ENCODE results near the gene ZMYM4.
"Not testable (repeated sequence)": the region's sequence is repeated elsewhere in the genome, so short reads cannot be mapped to it uniquely, and the experiment has no call there.

ZMYM4 gene

DNA sequence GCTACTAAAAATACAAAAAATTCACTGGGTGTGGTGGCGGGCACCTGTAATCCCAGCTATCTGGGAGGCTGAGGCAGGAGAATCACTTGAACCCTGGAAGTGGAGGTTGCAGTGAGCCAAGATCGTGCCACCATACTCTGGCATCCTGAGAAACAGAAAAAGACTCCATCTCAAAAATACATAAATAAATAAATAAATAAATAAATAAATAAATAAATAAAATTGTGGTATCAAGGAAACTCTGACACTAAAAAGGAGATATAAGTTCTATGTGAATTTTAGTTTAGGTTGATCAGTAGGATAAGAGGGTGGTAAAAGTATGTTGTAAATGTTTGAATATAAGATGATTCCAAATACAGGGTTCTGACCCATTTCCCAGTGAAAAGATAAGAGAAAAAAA, 63.1 kb downstream of the ZMYM4 start:
- not testable (repeated sequence) for DNase-seq

DNA sequence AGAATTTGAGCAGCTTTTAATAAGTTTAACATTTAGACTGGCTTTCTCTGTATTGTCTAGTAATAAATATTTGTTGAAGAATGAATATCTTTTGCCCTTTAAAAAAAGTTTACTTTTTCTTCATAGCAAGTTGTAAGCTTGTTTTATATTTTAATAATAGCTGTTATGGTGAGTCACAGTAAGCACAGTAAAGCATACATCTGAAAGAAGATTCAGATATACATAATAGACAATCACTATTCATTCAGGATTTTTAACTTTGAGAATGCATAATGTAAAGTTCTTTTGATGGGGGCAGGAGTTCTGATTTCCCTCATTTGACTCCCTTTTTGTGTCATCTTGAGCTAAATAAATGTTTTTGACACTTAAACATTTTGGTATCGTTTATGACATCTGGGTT, 66.0 kb downstream of the ZMYM4 start:
- no peak for DNase-seq

DNA sequence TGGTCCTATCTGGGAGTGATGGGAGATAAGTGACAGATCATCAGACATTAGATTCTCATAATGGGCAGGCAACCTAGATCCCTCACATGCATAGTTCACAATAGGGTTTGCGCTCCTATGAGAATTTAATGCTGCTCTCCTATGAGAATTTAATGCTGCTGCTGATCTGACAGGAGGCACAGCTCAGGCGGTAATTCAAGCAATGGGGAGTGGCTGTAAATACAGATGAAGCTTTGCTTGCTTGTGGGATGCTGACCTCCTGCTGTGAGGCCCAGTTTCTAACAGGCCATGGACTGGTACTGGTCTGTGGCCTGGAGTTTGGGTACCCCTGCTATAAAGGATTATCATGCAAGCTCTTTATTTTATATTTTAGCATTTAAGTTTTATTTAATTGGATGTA, 72.0 kb downstream of the ZMYM4 start:
- DNase-seq = no peak

DNA sequence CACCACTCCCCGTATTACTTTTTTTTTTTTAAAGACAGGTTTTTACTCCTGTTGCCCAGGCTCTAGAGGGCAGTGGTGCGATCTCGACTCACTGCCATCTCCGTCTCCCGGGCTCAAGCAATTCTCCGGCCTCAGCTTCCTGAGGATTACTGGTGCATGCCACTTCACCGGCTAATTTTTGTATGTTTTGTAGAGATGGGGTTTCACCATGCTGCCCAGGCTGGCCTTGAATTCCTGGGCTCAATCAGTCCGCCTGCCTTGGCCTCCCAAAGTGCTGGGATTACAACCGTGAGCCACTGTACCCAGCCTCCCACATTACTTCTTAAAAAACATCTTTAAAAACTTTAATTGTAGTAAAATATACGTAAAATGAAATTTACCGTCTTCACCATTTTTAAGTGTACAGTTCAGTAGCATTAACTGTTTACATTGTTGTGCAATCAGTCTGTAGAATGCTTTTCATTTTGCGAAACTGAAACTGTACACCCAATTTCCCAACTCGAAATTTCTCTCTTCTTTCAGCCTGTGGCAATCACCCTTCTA, 77.0 kb downstream of the ZMYM4 start:
- no peak for DNase-seq

DNA sequence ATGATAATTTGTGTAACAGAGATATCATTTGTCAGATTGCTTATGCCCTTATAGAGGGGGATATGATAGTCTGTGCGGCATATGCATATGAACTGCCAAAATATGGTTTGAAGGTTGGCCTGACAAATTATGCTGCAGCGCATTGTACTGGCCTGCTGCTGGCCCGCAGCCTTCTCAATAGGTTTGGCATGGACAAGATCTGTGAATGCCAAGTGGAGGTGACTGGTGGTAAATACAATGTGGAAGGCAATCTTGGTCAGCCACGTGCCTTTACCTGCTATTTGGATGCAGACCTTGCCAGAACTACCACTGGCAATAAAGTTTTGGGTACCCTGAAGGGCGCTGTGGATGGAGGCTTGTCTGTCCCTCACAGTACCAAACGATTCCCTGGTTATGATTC, 82.4 kb downstream of the ZMYM4 start:
- DNase-seq = no peak

DNA sequence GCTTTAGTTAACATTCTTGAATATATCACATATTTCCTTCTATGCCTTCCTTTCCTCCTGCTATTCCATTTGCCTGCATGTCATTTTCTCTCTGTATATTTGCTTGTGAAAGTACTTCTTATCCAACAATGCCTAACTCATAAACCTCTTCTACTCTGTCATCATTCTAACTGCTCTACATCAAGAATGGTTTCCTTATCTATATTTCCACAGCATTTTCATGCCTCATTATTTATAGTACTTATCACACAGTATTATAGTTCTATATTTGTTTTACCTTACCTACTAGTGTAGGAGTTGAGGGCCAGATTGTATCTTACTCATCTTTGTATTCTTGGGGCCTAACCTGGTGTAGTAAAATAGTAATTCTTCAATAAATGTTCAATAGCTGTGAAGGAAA, 91.5 kb downstream of the ZMYM4 start:
- no peak for DNase-seq

DNA sequence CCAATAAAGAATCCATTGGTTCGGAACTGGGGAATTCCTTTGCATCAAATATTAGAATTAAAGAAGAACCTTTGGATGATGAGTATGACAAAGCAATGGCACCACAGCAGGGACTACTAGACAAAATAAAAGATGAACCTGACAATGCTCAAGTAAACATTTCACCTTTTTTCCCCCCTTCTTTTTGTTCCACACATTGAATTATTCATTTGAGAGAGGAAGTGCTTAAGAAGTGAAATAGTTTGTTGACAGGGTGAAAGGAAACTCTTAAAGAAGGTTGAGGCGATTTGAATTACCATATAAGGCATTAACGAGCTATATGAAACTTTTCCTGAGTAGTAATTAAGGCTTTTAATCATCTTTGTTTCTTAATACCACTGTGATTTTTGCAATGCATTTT, 93.1 kb downstream of the ZMYM4 start:
- no peak for DNase-seq

DNA sequence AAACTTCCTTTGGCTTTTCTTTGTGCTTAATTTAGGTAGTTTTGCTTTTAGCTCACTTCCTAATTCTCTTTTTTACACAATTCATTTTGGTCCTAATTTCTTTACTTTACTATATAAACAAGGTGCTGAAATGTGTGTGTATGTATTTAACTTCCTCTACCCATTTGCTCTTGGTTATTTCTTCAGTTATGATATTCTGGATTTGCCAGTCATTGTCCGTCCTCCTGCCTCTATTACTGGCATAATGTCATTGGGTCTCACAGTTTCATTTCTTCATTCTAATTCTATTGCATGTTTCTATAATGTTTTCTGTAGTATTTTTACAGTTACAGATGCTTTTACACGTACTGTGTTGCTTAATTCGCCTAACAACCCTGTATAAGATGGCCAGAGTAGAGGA, 96.2 kb downstream of the ZMYM4 start:
- DNase-seq = no peak

DNA sequence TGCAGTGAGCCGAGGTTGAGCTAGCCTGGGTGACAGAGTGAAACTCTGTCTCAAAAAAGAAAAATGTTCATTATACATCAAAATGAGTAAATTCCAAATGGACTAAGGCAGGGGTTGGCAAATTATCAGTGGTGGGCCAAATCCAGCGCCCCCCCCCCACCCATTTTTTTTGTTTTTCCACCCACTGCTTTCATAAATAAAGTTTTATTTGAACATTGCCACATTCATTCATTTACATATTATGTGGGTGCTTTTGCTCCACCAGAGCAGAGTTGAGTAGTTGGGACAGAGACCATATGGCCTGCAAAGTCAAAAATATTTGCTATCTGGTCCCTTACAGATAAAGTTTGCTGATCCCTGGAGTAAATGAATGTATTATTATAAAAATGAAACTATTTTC, 99.4 kb downstream of the ZMYM4 start:
- no peak for DNase-seq

DNA sequence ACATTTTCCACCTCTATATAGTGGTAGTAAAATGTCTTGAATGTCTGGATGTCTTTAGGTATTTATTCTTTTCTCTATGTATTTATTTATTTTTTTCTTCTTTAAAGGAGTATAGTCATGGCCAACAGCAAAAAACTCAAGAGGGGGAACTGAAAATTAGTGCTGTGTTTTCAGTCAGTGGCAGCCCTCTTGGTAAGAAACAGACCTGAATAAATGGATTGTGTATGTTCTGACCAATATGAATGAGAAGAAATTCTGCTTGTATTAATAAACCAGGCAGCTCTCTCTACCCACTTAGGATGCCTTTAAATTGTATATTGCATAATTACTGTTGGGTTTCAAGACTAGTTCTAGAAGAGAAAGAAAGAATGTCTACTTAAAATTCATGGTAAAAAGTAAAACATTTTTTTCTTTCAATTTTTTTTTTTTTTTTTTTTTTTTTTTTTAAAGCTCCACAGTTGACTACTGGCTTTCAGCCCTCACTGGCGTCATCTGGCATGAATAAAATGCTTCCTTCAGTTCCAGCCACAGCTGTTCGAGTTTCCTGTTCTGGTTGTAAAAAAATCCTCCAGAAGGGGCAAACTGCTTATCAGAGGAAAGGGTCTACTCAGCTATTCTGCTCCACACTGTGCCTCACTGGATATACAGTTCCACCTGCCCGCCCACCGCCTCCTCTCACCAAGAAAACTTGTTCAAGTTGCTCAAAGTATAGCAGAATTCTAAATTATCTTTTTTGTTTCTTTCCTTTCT, 101.6 kb downstream of the ZMYM4 start:
- DNase-seq = peak; percentile 57

DNA sequence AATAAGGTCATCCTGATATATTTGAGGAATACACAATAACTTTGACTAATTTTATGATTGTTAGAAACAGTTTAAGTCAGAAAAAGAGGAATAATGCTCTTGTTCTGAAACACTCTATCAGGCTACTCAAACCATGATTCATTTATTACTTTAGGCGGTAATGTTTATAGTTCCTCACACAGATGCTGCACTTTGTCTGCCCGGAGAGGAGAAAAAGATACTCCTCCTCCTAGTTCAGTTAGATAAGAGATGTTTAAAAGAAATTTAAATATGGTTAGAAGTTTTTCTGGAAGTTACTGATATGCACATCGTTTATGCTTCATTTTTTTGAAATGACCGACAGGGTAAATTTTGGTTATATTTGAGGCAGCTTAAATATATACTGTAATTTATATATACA, 103.0 kb downstream of the ZMYM4 start:
- no peak for DNase-seq

DNA sequence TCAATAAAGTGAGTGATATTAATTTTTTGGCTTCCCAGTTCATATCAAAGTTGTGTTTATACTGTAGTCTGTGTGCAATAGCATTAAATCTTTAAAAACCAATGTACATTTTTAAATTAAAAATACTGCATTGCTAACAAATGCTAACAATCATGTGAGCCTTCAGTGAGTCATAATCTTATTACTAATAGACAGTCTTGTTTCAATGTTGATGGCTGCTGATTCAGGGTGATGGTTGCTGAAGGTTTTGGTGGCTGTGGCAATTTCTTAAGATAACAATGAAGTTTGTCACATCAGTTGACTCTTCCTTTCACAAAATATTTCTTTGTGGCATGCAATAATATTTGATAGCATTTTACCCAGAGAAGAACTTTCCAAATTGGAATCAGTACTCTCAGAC, 109.0 kb downstream of the ZMYM4 start:
- DNase-seq = peak; percentile 39

DNA sequence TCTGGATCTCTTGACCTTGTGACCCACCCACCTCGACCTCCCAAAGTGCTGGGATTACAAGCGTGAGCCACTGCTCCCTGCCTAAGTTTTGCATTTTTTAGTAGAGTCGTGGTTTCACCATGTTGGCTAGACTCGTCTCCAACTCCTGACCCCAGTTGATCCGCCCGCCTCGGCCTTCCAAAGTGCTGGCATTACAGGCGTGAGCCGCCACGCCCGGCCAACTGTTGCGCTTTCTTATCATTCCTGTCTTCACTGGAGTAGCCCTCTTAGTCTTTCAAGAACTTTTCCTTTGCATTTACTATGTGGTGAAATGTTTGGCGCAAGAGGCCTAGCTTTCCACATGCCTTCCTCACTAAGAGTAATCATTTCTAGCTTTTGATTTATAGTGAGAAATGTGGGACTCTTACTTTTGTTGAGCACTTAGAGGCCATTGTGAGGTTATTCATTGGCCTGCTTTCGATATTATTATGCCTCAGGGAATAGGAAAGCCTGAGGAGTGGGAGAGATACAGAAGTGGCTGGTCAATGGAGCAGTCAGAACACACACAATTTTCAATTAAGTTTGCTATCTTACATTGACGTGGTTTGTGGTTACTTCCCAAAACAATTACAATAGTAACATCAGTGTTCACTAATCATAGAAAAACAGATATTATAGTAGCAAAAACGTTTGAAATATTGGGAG, 111.0 kb downstream of the ZMYM4 start:
- DNase-seq = no peak

DNA sequence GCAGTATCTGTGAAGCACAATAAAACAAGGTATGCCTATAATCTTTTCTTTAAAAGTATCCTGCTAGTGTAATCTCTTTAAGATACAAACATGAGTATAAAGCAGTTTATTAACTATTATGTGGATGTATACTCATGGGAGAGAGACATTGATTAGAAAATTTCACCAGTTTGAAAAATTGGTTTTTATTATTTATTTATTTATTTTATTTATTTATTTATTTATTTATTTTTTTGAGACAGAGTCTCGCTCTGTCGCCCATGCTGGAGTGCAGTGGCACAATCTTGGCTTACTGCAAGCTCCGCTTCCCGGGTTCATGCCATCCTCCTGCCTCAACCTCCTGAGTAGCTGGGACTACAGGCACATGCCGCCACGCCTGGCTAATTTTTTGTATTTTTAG, 111.6 kb downstream of the ZMYM4 start:
- not testable (repeated sequence) for DNase-seq

DNA sequence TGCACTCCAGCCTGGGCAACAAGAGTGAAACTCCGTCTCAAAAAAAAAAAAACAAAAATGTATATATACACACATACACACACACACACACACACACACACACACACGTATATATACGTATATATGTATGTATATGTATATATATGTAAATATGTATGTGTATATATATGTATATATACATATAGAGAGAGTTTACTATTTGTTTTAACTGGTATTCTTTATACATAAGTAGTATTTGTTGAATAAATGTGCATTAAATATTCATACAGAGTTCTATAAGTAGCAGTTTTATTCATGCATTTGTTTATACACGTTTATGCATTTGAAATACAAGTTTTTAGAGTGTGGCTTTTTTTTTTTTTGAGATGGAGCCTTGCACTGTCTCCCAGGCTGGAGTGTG, 113.6 kb downstream of the ZMYM4 start:
- no peak for DNase-seq

DNA sequence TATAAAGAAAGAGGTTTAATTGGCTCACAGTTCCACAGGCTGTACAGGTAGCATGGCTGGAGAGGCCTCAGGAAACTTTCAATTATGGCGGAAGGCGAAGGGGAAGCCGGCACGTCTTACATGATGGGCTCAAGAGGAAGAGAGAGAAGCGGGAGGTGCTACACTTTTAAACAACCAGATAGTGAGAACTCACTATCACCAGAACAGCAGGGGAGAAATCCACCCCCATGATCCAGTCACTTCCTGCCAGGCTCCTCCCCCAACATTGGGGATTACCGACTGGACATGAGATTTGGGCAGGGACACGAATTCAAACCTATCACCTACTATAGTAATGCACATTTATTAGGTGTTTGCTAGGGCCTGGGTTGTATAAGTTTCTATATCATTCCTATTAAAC, 117.8 kb downstream of the ZMYM4 start:
- no peak for DNase-seq

DNA sequence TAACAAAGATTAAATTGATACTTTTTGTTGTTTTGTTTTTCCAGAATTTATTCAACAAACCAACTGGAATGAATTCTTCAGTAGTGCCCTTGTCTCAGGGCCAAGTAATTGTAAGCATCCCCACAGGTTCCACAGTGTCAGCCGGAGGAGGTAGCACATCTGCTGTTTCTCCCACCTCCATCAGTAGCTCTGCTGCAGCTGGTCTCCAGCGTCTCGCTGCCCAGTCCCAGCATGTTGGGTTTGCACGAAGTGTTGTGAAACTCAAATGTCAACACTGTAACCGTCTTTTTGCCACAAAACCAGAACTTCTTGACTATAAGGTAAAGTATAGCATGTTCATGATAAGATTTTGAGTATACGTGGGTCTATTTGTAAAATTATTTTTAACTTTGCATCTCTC, 118.5 kb downstream of the ZMYM4 start:
- DNase-seq = no peak

DNA sequence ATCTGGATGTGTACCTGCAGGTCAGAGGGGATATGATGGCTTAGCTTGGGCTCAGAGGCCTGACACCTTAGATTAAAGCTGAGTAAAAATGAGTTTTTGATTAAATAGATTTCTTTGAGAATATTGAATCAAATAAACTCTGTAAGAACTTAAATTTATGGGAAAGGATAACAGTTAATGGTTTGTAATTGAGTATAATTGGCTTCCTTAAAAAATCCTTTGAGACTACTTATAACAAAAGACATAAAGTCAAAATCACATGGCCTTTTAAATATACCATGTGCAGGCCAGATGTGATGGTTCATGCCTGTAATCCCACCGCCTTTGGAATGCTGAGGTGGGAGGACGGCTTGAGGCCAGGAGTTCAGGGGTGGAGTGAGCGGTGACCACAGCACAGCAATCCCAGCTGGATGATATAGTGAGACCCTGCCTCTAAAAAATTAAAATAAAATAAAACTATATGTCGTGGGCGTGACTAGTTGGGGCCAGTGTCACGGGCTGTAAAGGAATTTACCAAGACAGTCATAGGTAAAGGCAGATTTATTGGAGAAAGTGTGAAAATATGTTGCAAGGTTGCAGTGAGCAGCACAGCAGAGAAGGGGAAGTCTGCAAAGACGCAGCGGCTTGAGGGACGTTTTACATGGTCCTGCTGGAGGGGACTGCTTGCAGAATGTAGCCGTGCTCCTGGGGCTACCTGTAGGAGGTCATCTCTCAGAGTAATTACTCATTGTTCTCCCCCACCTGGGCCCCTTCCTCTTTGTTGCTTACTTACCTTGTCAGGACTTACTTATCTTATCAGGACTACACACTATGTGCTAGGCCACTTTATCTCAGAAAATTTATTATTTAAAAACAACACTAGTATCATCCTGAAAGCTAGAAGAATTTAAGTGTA, 122.3 kb downstream of the ZMYM4 start:
- peak; percentile 10 for DNase-seq

DNA sequence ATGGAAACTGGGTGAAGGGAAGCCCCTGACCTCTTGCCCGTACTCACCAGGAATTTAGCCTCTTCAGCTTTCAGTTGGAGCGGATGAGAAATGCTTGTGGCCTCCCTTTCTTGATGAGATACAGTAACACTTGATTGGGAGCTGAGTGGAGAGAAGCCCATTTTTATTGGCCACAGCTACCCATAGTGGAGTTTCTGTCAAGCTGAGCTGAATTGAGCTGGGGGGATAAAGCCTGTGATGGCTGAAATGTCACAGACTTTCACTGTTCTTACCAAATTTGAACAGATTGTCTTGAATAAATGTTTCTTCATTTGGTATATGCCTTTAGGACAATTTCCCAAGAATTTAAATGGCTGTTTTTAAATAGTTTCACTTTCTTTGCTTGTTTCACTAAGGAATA, 125.9 kb downstream of the ZMYM4 start:
- no peak for DNase-seq

DNA sequence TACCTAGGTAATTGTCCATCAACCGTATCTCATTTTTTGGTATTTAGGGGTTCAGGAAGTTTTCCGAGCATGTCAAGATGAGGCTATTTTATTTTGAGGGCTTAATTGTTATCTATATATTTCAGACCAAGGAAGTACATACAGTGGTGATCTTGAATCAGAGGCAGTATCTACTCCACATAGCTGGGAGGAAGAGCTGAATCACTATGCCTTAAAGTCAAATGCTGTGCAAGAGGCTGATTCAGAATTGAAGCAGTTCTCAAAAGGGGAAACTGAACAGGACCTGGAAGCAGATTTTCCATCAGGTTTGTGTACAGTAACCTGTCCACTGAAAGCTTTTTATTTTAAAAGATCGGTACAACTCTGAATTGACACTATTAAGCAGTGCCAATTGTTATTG, 130.2 kb downstream of the ZMYM4 start:
- DNase-seq = no peak

DNA sequence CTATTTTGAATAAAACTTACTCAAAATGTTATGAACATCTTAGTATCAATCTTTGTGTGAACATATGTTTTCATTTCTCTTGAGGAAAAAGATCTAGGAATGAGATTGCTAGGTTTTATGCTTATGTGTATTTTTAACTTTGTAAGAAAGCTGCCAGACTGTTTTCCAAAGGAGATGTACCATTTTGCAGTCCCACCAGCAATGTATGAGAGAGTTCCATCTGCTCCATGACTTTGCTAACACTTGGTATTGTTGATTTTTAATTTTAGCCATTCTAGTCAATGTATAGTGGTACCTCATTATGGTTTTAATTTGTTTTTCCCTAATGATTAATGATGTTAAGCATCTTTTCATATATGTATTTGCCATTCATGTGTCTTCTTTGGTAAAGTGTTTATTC, 132.5 kb downstream of the ZMYM4 start:
- no peak for DNase-seq

DNA sequence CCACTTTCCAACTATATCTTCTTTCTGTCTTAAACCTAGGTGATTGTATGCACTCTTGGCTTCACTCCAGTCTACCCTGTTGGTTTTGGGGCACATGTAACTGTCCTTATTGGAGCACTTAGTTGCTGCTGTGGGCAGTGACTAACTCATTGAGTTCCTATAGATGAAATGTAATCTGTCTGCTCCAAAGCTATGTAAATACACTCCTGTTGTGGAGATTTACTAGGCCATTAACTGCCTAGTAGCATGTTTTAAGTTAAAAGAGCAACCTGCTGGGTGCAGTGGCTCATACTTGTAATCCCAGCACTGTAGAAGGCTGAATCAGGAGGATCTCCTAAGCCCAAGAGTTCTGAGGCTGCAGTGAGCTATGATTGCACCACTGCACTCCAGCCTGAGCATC, 137.6 kb downstream of the ZMYM4 start:
- DNase-seq = no peak

DNA sequence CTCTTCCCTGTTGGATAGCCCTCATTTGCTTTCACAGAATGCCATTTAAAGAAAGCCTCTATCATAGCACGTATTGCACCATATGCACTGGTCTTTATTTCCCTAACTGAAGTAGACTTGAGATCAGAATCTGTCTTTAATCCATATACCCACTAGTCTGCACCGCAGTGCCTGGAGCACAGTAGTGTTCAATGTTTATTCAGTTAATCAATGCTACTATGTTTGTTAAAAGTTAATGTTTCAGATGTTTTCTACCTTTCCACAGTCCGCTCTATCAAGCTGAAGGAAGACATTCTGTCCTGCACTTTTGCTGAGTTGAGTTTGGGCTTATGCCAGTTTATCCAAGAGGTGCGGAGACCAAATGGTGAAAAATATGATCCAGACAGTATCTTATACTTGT, 139.2 kb downstream of the ZMYM4 start:
- DNase-seq = no peak

DNA sequence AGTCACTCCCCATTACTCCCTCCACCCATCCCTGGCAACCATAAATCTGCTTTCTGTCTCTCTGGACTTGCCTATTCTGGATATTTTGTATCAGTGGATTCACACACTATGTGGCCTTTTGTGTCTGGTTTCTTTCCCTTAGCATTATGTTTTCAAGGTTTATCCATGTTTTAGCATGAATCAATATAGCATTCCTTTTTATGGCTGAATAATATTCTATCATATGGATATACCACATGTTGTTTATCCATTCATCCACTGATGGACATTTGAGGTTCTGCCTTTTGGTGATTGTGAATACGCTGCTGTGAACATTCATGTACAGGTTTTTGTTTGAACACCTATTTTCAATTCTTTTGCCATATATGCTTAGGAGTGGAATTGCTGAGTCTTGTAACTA, 140.4 kb downstream of the ZMYM4 start:
- DNase-seq = no peak

All from EL (cell line).